ENCODE measurements around the gene NAT10.
A peak's percentile ranks its signal among the peaks of the same experiment; 100 is the strongest.

NAT10 gene

DNA sequence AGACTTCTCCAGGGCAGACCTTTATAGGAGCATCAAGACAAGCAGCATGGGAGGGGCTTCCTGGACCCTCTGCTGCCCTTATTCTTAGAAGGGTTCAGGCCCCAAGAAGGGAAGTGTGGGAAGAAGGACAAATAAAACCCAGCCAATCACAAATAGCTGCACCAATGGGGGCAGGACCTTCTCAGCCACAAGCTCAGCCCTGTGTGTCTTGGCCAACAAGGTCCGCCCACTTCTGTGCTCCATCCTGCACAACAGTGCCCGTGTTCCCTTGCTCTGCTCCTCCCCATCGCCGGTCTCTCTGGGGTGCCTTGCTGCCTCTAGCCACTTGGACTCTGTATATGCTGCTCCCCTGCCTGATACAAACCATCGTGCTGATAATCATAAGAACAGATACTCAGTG, 86.1 kb downstream of the NAT10 start:
- peak; percentile 35 for DNase-seq

DNA sequence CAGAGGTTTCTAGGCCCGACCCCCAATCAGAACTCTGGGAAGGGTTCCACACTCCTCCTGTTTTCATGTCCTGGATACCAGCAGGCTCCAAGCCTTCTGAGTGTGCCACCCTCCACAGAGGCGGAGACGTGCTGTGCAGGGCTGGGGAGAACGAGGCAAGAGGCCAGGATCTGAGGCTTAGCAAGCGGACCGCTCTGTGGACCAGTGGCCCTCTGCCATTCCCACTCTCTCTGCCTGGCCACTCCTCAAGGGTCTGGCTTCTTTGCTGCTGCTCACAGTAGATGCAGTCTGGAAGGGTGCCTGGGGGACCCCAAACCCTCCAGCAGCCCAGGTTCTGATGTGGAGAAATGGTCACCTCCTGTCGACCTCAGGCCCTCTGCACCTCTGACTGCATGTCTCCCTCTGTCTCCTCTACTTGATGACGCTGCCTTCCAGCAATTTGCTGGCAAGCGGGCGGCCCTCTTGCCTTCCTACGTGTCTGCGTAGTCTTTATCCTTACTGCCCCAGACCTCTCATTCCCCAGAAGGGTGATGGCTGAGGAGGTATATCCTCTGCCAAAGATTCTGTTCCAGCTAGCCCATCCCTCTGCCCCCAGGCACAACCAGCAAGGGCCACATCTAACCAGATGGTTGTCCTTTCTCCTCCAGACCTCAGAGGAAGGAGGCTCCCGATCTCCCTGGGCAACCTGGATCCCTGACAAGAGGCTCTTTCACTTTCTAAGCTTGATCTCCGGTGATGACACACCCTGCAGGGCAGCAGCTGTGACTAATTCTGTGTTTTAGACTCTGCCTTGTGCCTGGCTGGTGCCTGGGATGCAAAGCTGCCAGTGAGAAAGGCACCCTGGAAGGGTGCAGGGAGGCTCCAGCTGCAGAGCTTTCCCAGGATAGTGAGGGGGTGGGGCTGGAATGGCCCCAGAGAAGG, 87.3 kb downstream of the NAT10 start:
- peak; percentile 54 for DNase-seq

DNA sequence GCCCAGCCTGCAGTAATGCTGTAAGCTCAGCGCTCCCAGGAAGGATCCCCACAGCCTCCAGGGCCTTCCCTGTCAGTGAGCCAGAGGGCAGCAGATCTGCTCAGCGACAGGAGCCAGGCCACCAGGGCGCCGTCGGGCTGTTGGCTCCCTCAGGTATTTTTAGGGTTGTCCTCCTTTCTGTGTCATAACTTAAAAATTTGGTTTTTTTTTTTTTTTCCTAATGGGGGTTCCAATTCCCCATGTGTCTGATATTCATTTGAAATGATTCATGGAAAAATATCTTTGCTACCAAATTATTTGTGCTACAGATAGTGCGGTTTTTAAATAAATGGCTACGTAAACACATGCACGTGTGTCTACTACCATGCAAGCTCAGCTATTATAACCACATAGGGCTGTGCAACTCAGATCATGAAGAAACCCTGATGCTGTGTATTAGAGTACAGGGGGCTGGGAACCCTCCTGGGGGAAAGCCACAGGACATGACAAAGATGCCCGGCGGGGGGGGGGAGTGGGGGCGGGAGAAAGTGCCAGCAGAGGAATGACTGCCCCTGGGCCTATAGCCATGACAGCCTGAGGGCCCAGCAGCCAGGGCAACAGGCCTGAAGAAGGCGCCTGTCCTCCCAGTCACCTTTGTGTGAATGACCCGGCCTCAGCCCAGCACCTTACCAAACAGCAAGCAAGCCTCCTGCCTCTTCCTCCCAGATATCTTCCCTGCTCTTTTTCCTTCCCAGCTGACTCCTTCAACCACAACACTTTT, 89.3 kb downstream of the NAT10 start:
- no peak for DNase-seq

Data from MV-4-11 (cell line).